Measurements from ENCODE around the gene MAPRE2. TPM values are rescaled to one million over a fixed set of nuclear protein-coding genes. Genes with fewer than 3 reads are reported as not detected.

MAPRE2 gene
- total RNA-seq, 1 experiment from 2014 or later = 2.8 TPM

GRCh38 chr18:35134791-35135531 is 93.7 kb downstream of the MAPRE2 start:
- ChIA-PET POLR2A (ENCODE audit: unreplicated experiment) (no interaction called here), CTCF (no interaction called here)
- Histone ChIP-seq H3K9ac (ENCODE audit: low read length) (no peak overlapping the region), H3K4me1 (ENCODE audit: insufficient read depth, low read length) (no peaks in the 10 kb centered on the region), H3K27me3 (ENCODE audit: low read length) (no peaks in the 10 kb centered on the region), H3F3A (ENCODE audit: low read length, unreplicated experiment) (no peaks in the 10 kb centered on the region), H3K4me2 (ENCODE audit: low read length) (no peak overlapping the region), H2AFZ (ENCODE audit: low read length) (no peak overlapping the region), H3K36me3 (ENCODE audit: low read depth, low read length) (no peaks in the 10 kb centered on the region), H3K4me3 (ENCODE audit: low read length) (no peak overlapping the region), H4K20me1 (ENCODE audit: low read length) (no peaks in the 10 kb centered on the region), H3K27ac (ENCODE audit: low read length) (no peak overlapping the region), H3K79me2 (ENCODE audit: low read length) (no peaks in the 10 kb centered on the region), H3K9me3 (ENCODE audit: low read length) (no peaks in the 10 kb centered on the region), H3K9me2 (replicated peaks; ENCODE audit: low read length) (no peaks in the 10 kb centered on the region)
- no TSS peak for BruUV-seq (replicated peaks)
- ATAC-seq (no peak), DNase-seq (no peak)
- no peak for TF ChIP-seq EZH2phosphoT487 (IDR thresholded peaks at IDR 0.05; ENCODE audit: borderline replicate concordance, low read length)
- no peak for TF ChIP-seq EZH2 (IDR thresholded peaks at IDR 0.05; ENCODE audit: low read length, unreplicated experiment)
- TF ChIP-seq CTCF (conservative IDR thresholded peaks at IDR 0.05; ENCODE audit: low read depth, low read length) = no peak
- intact Hi-C loops (cut with micrococcal nuclease) = no loop called here

GRCh38 chr18:35136248-35136647 is 95.0 kb downstream of the MAPRE2 start:
- ChIA-PET CTCF (no interaction called here), POLR2A (ENCODE audit: unreplicated experiment) (no interaction called here)
- H3K27ac ChIP-seq (ENCODE audit: low read length) = no peak overlapping the region
- H3K4me2 ChIP-seq (ENCODE audit: low read length) = no peak overlapping the region
- BruUV-seq (replicated peaks) = no TSS peak
- intact Hi-C loops (cut with micrococcal nuclease) = no loop called here
- no peaks in the 10 kb centered on the region for H4K20me1 ChIP-seq (ENCODE audit: low read length)
- no peaks in the 10 kb centered on the region for H3K9me2 ChIP-seq (replicated peaks; ENCODE audit: low read length)
- H2AFZ ChIP-seq (ENCODE audit: low read length) = no peak overlapping the region
- no peaks in the 10 kb centered on the region for H3F3A ChIP-seq (ENCODE audit: low read length, unreplicated experiment)
- no peaks in the 10 kb centered on the region for H3K36me3 ChIP-seq (ENCODE audit: low read depth, low read length)
- ATAC-seq = no peak
- no peak overlapping the region for H3K4me3 ChIP-seq (ENCODE audit: low read length)
- no peak for DNase-seq
- H3K4me1 ChIP-seq (ENCODE audit: insufficient read depth, low read length) = no peaks in the 10 kb centered on the region
- no peaks in the 10 kb centered on the region for H3K9me3 ChIP-seq (ENCODE audit: low read length)
- H3K27me3 ChIP-seq (ENCODE audit: low read length) = no peaks in the 10 kb centered on the region
- no peak overlapping the region for H3K9ac ChIP-seq (ENCODE audit: low read length)
- TF ChIP-seq EZH2 (IDR thresholded peaks at IDR 0.05; ENCODE audit: low read length, unreplicated experiment) (no peak), EZH2phosphoT487 (IDR thresholded peaks at IDR 0.05; ENCODE audit: borderline replicate concordance, low read length) (no peak), CTCF (conservative IDR thresholded peaks at IDR 0.05; ENCODE audit: low read depth, low read length) (no peak)
- H3K79me2 ChIP-seq (ENCODE audit: low read length) = no peaks in the 10 kb centered on the region

- Histone ChIP-seq H3F3A (ENCODE audit: low read length, unreplicated experiment) (no peaks in the 10 kb centered on the region), H3K27me3 (ENCODE audit: low read length) (no peaks in the 10 kb centered on the region), H3K4me1 (ENCODE audit: insufficient read depth, low read length) (no peaks in the 10 kb centered on the region), H3K79me2 (ENCODE audit: low read length) (no peaks in the 10 kb centered on the region), H3K9me2 (replicated peaks; ENCODE audit: low read length) (no peaks in the 10 kb centered on the region), H3K9me3 (ENCODE audit: low read length) (no peaks in the 10 kb centered on the region), H3K4me2 (ENCODE audit: low read length) (no peak overlapping the region), H3K27ac (ENCODE audit: low read length) (no peak overlapping the region), H4K20me1 (ENCODE audit: low read length) (no peaks in the 10 kb centered on the region), H3K9ac (ENCODE audit: low read length) (no peak overlapping the region), H2AFZ (ENCODE audit: low read length) (no peak overlapping the region), H3K36me3 (ENCODE audit: low read depth, low read length) (no peaks in the 10 kb centered on the region), H3K4me3 (ENCODE audit: low read length) (no peak overlapping the region)
- POLR2A ChIA-PET (ENCODE audit: unreplicated experiment) = no interaction called here
- DNase-seq = no peak
- CTCF ChIA-PET = no interaction called here
- TF ChIP-seq EZH2 (IDR thresholded peaks at IDR 0.05; ENCODE audit: low read length, unreplicated experiment) (no peak), CTCF (conservative IDR thresholded peaks at IDR 0.05; ENCODE audit: low read depth, low read length) (no peak), EZH2phosphoT487 (IDR thresholded peaks at IDR 0.05; ENCODE audit: borderline replicate concordance, low read length) (no peak)
- no TSS peak for BruUV-seq (replicated peaks)
- intact Hi-C loops (cut with micrococcal nuclease) = no loop called here
- no peak for ATAC-seq
These were observed 95.7 kb downstream of the MAPRE2 start for GRCh38 chr18:35136885-35137284.
